HEK293 (cell line): ENCODE measurements around the gene HID1.

Experiments
- CTCF ChIA-PET: fragments of 350-600 bp; formaldehyde crosslinking; extraction: SDS; loops from one replicate; lab custom pipeline; 2021; ENCODE audit warnings: antibody characterized with exemption; lab: Yijun Ruan, JAX
- POLR2A ChIA-PET: fragments of 300-600 bp; formaldehyde crosslinking; extraction: SDS; loops from one replicate; lab custom pipeline; 2020; ENCODE audit warnings: antibody characterized with exemption, inconsistent platforms; lab: Yijun Ruan, JAX
- H3K27ac ChIP-seq: fragments of 200-500 bp; sonication (Bioruptor generic); 2 replicates; pipeline ENCODE4 v1.5.1; 2014; ENCODE audit warnings: low read depth, low read length, control low read depth, inconsistent platforms; ENCODE audit errors: extremely low read depth
- H3K36me3 ChIP-seq, 2 experiments: fragments of 200-500 bp in 1 of 2; sonication (Bioruptor generic) in 1 of 2; 1 replicate in 1 of 2; 2 replicates in 1 of 2; pipeline ENCODE4 v1.5.1; 2014 to 2017; ENCODE audit warnings: inconsistent platforms in 2 of 2, low read length in 2 of 2; ENCODE audit not compliant: control insufficient read depth in 2 of 2, insufficient read depth in 1 of 2
- H3K4me1 ChIP-seq: fragments of 200-500 bp; sonication (Bioruptor generic); 2 replicates; pipeline ENCODE4 v1.5.1; 2014; ENCODE audit warnings: mild to moderate bottlenecking, low read length, inconsistent platforms; ENCODE audit not compliant: control insufficient read depth, insufficient read depth
- H3K4me3 ChIP-seq: 2 replicates; pipeline ENCODE4 v1.5.1; 2011; ENCODE audit warnings: low read depth, mild to moderate bottlenecking, control low read depth, low read length, moderate library complexity
- H3K9me3 ChIP-seq: fragments of 200-500 bp; sonication (Bioruptor generic); 2 replicates; pipeline ENCODE4 v1.5.1; 2014; ENCODE audit warnings: low read depth, low read length, inconsistent platforms; ENCODE audit not compliant: control insufficient read depth, insufficient read depth
- SCRT2 ChIP-seq: fragments of 450-650 bp; formaldehyde crosslinking; IDR thresholded peaks from 2 replicates; pipeline ENCODE4 v1.5.1; 2016; ENCODE audit warnings: missing biosample characterization, missing genetic modification characterization
- SETDB1 ChIP-seq: IDR thresholded peaks from one replicate; pipeline ENCODE4 v1.6.1; 2017; ENCODE audit warnings: mild to moderate bottlenecking, low read length, moderate library complexity, mixed read lengths; ENCODE audit not compliant: insufficient read length
- ZBTB8A ChIP-seq: fragments of 450-650 bp; formaldehyde crosslinking; IDR thresholded peaks from 2 replicates; pipeline ENCODE4 v1.5.1; 2016; ENCODE audit warnings: missing biosample characterization, missing genetic modification characterization
- ZEB2 ChIP-seq: fragments of 450-650 bp; formaldehyde crosslinking; IDR thresholded peaks from 2 replicates; pipeline ENCODE4 v1.5.1; 2016; ENCODE audit warnings: missing biosample characterization, missing genetic modification characterization
- ZIC2 ChIP-seq: fragments of 450-650 bp; formaldehyde crosslinking; IDR thresholded peaks from 2 replicates; pipeline ENCODE4 v1.5.1; 2016; ENCODE audit warnings: missing biosample characterization, missing genetic modification characterization
- ZNF10 ChIP-seq: fragments of 450-650 bp; formaldehyde crosslinking; IDR thresholded peaks from 2 replicates; pipeline ENCODE4 v1.5.1; 2017; ENCODE audit warnings: missing biosample characterization, missing genetic modification characterization
- ZNF239 ChIP-seq: fragments of 450-650 bp; formaldehyde crosslinking; IDR thresholded peaks from 2 replicates; pipeline ENCODE4 v1.5.1; 2016; ENCODE audit warnings: missing biosample characterization, missing genetic modification characterization
- ZNF311 ChIP-seq: fragments of 450-650 bp; formaldehyde crosslinking; IDR thresholded peaks from 2 replicates; pipeline ENCODE4 v1.5.1; 2017; ENCODE audit warnings: missing biosample characterization, missing genetic modification characterization, borderline replicate concordance
- ZNF394 ChIP-seq: fragments of 450-650 bp; formaldehyde crosslinking; IDR thresholded peaks from 2 replicates; pipeline ENCODE4 v1.5.1; 2016; ENCODE audit warnings: missing biosample characterization, missing genetic modification characterization, mild to moderate bottlenecking, moderate library complexity, borderline replicate concordance
- ZNF501 ChIP-seq: fragments of 450-650 bp; formaldehyde crosslinking; IDR thresholded peaks from 2 replicates; pipeline ENCODE4 v1.5.1; 2016; ENCODE audit warnings: missing biosample characterization, missing genetic modification characterization
- ZNF658 ChIP-seq: fragments of 450-650 bp; formaldehyde crosslinking; IDR thresholded peaks from 2 replicates; pipeline ENCODE4; 2016; ENCODE audit warnings: missing biosample characterization, missing genetic modification characterization
- ZNF660 ChIP-seq: fragments of 450-650 bp; IDR thresholded peaks from 2 replicates; pipeline ENCODE4 v1.5.1; 2018; ENCODE audit warnings: missing biosample characterization, mild to moderate bottlenecking, missing genetic modification characterization
- ZNF664 ChIP-seq: fragments of 450-650 bp; formaldehyde crosslinking; IDR thresholded peaks from 2 replicates; pipeline ENCODE4 v1.5.1; 2016; ENCODE audit warnings: missing biosample characterization, missing genetic modification characterization
- ZNF707 ChIP-seq: fragments of 450-650 bp; formaldehyde crosslinking; IDR thresholded peaks from 2 replicates; pipeline ENCODE4 v1.5.1; 2016; ENCODE audit warnings: missing biosample characterization, missing genetic modification characterization
- ZNF747 ChIP-seq: fragments of 450-650 bp; formaldehyde crosslinking; IDR thresholded peaks from 2 replicates; pipeline ENCODE4 v1.5.1; 2016; ENCODE audit warnings: missing biosample characterization, missing genetic modification characterization
- TF ChIP-seq, protein P1 (sequence below): fragments of 450-650 bp; formaldehyde crosslinking; IDR thresholded peaks from 2 replicates; pipeline ENCODE4 v1.5.1; 2016; ENCODE audit warnings: missing biosample characterization, missing genetic modification characterization
- TF ChIP-seq, protein P2 (sequence below): fragments of 450-650 bp; formaldehyde crosslinking; IDR thresholded peaks from 2 replicates; pipeline ENCODE4 v1.5.1; 2016; ENCODE audit warnings: missing biosample characterization, missing genetic modification characterization, low read depth

The HID1 gene

DNA sequence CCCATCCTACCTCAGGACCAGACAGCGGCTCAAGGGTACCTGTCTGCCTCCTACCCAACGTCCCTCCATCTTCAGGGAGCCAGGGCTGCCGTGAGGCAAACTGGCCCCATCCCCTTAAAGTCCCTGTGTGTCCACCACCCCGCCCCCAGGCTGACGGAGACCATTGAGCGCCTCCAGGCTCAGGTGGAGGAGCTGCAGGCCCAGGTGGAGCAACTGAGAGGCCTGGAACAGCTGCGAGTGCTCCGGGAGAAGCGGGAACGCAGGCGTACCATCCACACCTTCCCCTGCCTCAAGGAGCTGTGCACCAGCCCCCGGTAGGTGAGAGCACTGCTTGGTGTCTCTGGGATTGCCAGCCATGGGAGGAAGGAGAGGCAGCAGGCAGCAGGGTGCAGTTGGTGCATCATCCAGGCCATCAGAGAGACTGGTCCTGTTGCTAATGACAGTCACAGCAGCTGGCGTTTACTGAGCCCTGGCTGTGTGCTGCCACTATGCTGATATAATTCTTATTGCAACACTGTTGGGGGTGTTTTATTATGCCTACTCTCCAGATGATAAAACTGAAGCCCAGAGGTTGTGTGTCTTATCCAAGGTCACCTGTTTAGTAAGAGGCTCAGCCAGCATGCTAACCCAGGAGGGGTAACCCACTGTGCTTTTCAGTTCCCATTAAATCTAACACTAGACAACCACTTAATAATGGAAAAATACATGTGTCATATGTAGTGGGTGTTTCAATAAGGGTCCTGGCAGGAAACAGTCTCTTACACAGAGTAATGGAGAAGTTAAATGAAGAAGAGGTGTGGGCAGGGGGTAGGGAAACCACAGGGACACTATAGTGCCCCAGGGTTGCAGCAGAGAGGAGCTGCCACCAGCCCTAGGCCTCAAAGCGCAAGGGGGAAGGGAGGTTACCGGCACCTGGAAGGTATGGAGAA lies 29.6 kb upstream of the HID1 start:
- POLR2A ChIA-PET, result interaction anchor here (1.4 kb wide), 1 partner anchor 10 kb away, joined by 5 read pairs; the partner anchor contains the start of gene MRPL58
- Histone ChIP-seq H3K4me1 (no peaks in the 10 kb centered on the region; the same call in 1 of the 2 replicates), H3K36me3 (peaks cover 11 to 49% of the 10 kb centered on the region in 2 experiments; a peak in 2 of 3 replicates), H3K9me3 (no peaks in the 10 kb centered on the region), H3K27ac (no peak overlapping the region), H3K4me3 (no peak overlapping the region)
- CTCF ChIA-PET, result no interaction called here
- TF ChIP-seq ZEB2 (tag by site-specific recombination), result no peak
- peak; percentile 93 for TF ChIP-seq ZIC2 (tag by site-specific recombination)
- TF ChIP-seq ZNF394 (tag by site-specific recombination), result peak; percentile 79
- no peak for TF ChIP-seq SCRT2 (tag by site-specific recombination)
- no peak for TF ChIP-seq ZNF501 (tag by site-specific recombination)

DNA sequence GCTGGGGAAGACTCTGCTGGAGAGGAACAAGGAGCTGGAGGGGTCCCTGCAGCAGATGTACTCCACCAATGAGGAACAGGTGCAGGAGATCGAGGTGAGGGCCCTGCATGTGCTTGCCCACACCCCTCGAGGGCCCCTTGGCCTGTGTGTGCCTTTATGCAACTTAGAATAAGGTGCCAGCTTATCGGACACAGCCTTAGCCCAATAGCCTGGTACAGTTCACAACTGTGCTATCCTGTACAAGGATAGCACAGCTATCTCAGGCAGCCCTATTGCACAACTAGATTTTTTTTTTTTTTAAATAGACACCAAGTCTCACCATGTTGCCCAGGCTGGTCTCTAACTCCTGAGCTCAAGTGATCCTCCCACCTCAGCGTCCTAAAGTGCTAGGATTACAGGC lies 27.0 kb upstream of the HID1 start:
- no peak overlapping the region for H3K4me3 ChIP-seq
- CTCF ChIA-PET, result interaction anchor here (0.5 to 1.9 kb wide), 6 partner anchors 12 to 271 kb away, joined by 3 to 9 read pairs (median 4); partner anchors contain the start of gene MIF4GD
- peaks cover 11 to 44% of the 10 kb centered on the region in 2 experiments; a peak in 2 of 3 replicates for H3K36me3 ChIP-seq
- no peaks in the 10 kb centered on the region for H3K9me3 ChIP-seq
- H3K27ac ChIP-seq, result no peak overlapping the region
- POLR2A ChIA-PET, result interaction anchor here (1.4 to 2.3 kb wide), 4 partner anchors 12 to 17 kb away, joined by 4 to 8 read pairs (median 6); partner anchors contain the start of genes CDR2L and MRPL58
- no peaks in the 10 kb centered on the region for H3K4me1 ChIP-seq
- TF ChIP-seq ZNF707 (tag by site-specific recombination) (no peak), ZNF747 (no peak), ZNF10 (tag by site-specific recombination) (no peak), SETDB1 (no peak), ZNF239 (tag by site-specific recombination) (no peak), ZNF658 (tag by site-specific recombination) (no peak)
- TF ChIP-seq, protein P1, sequence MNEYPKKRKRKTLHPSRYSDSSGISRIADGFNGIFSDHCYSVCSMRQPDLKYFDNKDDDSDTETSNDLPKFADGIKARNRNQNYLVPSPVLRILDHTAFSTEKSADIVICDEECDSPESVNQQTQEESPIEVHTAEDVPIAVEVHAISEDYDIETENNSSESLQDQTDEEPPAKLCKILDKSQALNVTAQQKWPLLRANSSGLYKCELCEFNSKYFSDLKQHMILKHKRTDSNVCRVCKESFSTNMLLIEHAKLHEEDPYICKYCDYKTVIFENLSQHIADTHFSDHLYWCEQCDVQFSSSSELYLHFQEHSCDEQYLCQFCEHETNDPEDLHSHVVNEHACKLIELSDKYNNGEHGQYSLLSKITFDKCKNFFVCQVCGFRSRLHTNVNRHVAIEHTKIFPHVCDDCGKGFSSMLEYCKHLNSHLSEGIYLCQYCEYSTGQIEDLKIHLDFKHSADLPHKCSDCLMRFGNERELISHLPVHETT (tag by site-specific recombination), result no peak
- TF ChIP-seq, all 188 proteins: peak for 0

DNA sequence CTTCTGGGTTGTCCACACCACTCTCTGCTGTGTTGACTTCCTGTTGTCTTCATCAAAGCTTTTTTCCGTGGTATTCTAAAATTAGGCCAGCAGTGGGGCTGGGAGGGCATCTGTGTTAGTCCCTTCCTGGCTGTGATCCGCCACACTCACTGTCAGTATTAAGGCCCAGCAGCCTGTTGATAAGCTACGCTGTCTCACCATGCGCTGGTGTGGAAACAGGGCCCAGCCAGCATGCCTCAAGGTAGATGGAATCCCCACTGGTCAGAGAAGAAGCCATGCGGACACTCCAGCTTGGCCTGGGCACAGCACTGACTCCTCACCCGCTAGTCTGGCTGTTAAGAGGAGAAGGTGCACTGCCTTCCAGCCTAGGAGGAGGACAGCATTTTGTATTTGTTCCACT lies 26.2 kb upstream of the HID1 start:
- no peaks in the 10 kb centered on the region for H3K9me3 ChIP-seq
- H3K4me3 ChIP-seq, result no peak overlapping the region
- H3K36me3 ChIP-seq, result peaks cover 11 to 38% of the 10 kb centered on the region in 2 experiments; a peak in 2 of 3 replicates
- H3K4me1 ChIP-seq, result no peaks in the 10 kb centered on the region
- ChIA-PET CTCF (interaction anchor here (0.6 to 1.9 kb wide), 4 partner anchors 12 to 75 kb away, joined by 3 to 9 read pairs (median 4); partner anchors contain the start of gene OTOP2), POLR2A (interaction anchor here (1.4 to 2.3 kb wide), 4 partner anchors 11 to 16 kb away, joined by 4 to 8 read pairs (median 6); partner anchors contain the start of genes CDR2L and MRPL58)
- H3K27ac ChIP-seq, result no peak overlapping the region
- TF ChIP-seq ZNF311 (tag by site-specific recombination) (no peak), ZBTB8A (tag by site-specific recombination) (no peak), ZNF664 (no peak), ZNF660 (no peak)
- TF ChIP-seq, protein P2, sequence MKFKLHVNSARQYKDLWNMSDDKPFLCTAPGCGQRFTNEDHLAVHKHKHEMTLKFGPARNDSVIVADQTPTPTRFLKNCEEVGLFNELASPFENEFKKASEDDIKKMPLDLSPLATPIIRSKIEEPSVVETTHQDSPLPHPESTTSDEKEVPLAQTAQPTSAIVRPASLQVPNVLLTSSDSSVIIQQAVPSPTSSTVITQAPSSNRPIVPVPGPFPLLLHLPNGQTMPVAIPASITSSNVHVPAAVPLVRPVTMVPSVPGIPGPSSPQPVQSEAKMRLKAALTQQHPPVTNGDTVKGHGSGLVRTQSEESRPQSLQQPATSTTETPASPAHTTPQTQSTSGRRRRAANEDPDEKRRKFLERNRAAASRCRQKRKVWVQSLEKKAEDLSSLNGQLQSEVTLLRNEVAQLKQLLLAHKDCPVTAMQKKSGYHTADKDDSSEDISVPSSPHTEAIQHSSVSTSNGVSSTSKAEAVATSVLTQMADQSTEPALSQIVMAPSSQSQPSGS, result no peak
- TF ChIP-seq, all 188 proteins: peak for 0
